IMR-90 (cell line): ENCODE measurements around the gene RBFOX1. TPM values are rescaled to one million over a fixed set of nuclear protein-coding genes. Genes with fewer than 3 reads are reported as not detected.

Experiments used
- ATAC-seq: fragments of 200-7000 bp; cut with Tn5 transposase; 2 replicates; pipeline ENCODE4 v1.9.1; 2020; ENCODE audit warnings: low read depth, mild to moderate bottlenecking, moderate library complexity
- BruUV-seq: library from RNA; stranded (reverse); fragments of 400-500 nt; replicated peaks from 2 replicates; lab custom pipeline; 2021; lab: Mats Ljungman, UMichigan
- CTCF ChIA-PET: fragments of 300-600 bp; formaldehyde crosslinking; extraction: SDS; loops from one replicate; lab custom pipeline; 2021; ENCODE audit warnings: antibody characterized with exemption; lab: Yijun Ruan, JAX
- POLR2A ChIA-PET: fragments of 300-600 bp; sonication (Branson Sonifier 250); formaldehyde crosslinking; loops from one replicate; lab custom pipeline; 2022; ENCODE audit warnings: antibody characterized with exemption; ENCODE audit not compliant: unreplicated experiment; lab: Charles Lee
- DNase-seq: peaks from one replicate; pipeline ENCODE4 v3.0.0; 2013
- H2AFZ ChIP-seq: replicated peaks from 2 replicates; pipeline ENCODE3; 2013; ENCODE audit warnings: low read length, mild to moderate bottlenecking; ENCODE audit not compliant: poor library complexity
- H2AK5ac ChIP-seq: 2 replicates; pipeline ENCODE4 v1.6.1; 2013; ENCODE audit warnings: low read depth, low read length, inconsistent platforms
- H2AK9ac ChIP-seq: replicated peaks from 2 replicates; pipeline ENCODE3; 2013; ENCODE audit warnings: mild to moderate bottlenecking, low read depth, low read length, moderate library complexity; ENCODE audit not compliant: poor library complexity
- H2BK120ac ChIP-seq: 2 replicates; pipeline ENCODE4 v1.6.1; 2013; ENCODE audit warnings: low read depth, low read length, inconsistent platforms
- H2BK15ac ChIP-seq: 3 replicates; pipeline ENCODE4 v1.6.1; 2013; ENCODE audit warnings: low read depth, low read length, inconsistent platforms
- H2BK20ac ChIP-seq: 2 replicates; pipeline ENCODE4 v1.6.1; 2013; ENCODE audit warnings: low read depth, mild to moderate bottlenecking, inconsistent platforms, low read length, moderate library complexity
- H2BK5ac ChIP-seq: 2 replicates; pipeline ENCODE4 v1.6.1; 2013; ENCODE audit warnings: mild to moderate bottlenecking, low read depth, low read length, inconsistent platforms; ENCODE audit not compliant: poor library complexity, severe bottlenecking
- H3K14ac ChIP-seq: replicated peaks from 2 replicates; pipeline ENCODE4 v1.6.1; 2013; ENCODE audit warnings: low read depth, low read length, inconsistent platforms
- H3K18ac ChIP-seq: 2 replicates; pipeline ENCODE4 v1.6.1; 2013; ENCODE audit warnings: low read depth, low read length, control low read depth
- H3K23ac ChIP-seq: 2 replicates; pipeline ENCODE4 v1.6.1; 2013; ENCODE audit warnings: low read depth, low read length, inconsistent platforms
- H3K27ac ChIP-seq: 2 replicates; pipeline ENCODE4 v1.5.1; 2013; ENCODE audit warnings: mild to moderate bottlenecking, control low read depth, low read length; ENCODE audit not compliant: insufficient read depth
- H3K27me3 ChIP-seq: 2 replicates; pipeline ENCODE4 v1.6.1; 2013; ENCODE audit warnings: low read length; ENCODE audit not compliant: control insufficient read depth, insufficient read depth
- H3K36me3 ChIP-seq: 2 replicates; pipeline ENCODE4 v1.6.1; 2013; ENCODE audit warnings: low read length, mixed read lengths; ENCODE audit not compliant: control insufficient read depth, insufficient read depth
- H3K4ac ChIP-seq: 2 replicates; pipeline ENCODE4 v1.6.1; 2013; ENCODE audit warnings: low read depth, low read length, inconsistent platforms
- H3K4me1 ChIP-seq: 2 replicates; pipeline ENCODE4 v1.6.1; 2013; ENCODE audit warnings: low read length, mixed read lengths; ENCODE audit not compliant: control insufficient read depth, insufficient read depth
- H3K4me2 ChIP-seq: 2 replicates; pipeline ENCODE4 v1.6.1; 2013; ENCODE audit warnings: low read depth, mild to moderate bottlenecking, control low read depth, low read length, moderate library complexity
- H3K4me3 ChIP-seq: 2 replicates; pipeline ENCODE4 v1.5.1; 2013; ENCODE audit warnings: low read depth, mild to moderate bottlenecking, control low read depth, low read length, moderate library complexity; ENCODE audit not compliant: insufficient read depth
- H3K56ac ChIP-seq: 2 replicates; pipeline ENCODE4 v1.6.1; 2013; ENCODE audit warnings: low read length, inconsistent platforms; ENCODE audit not compliant: insufficient read depth; ENCODE audit errors: extremely low read depth
- H3K79me1 ChIP-seq, 2 experiments: 2 replicates each; pipeline ENCODE4 v1.6.1; 2013; ENCODE audit warnings: low read length in 2 of 2, inconsistent platforms in 1 of 2, low read depth in 1 of 2
- H3K9ac ChIP-seq: 2 replicates; pipeline ENCODE4 v1.6.1; 2013; ENCODE audit warnings: low read depth, low read length, control low read depth
- H3K9me1 ChIP-seq: 2 replicates; pipeline ENCODE4 v1.6.1; 2013; ENCODE audit warnings: low read length, inconsistent platforms; ENCODE audit not compliant: insufficient read depth
- H3K9me3 ChIP-seq: 2 replicates; pipeline ENCODE4 v1.6.1; 2013; ENCODE audit warnings: low read length; ENCODE audit not compliant: control insufficient read depth, insufficient read depth
- H4K20me1 ChIP-seq: 2 replicates; pipeline ENCODE4 v1.6.1; 2013; ENCODE audit warnings: low read length, inconsistent platforms; ENCODE audit not compliant: insufficient read depth
- H4K5ac ChIP-seq: 2 replicates; pipeline ENCODE4 v1.6.1; 2013; ENCODE audit warnings: mild to moderate bottlenecking, low read depth, low read length, control low read depth
- H4K8ac ChIP-seq, 2 experiments: 2 replicates each; pipeline ENCODE4 v1.6.1; 2013; ENCODE audit warnings: low read depth in 2 of 2, low read length in 2 of 2, control low read depth in 1 of 2, inconsistent platforms in 1 of 2
- H4K91ac ChIP-seq: 2 replicates; pipeline ENCODE4 v1.6.1; 2013; ENCODE audit warnings: low read depth, low read length, inconsistent platforms; ENCODE audit not compliant: insufficient read depth
- BHLHE40 ChIP-seq: fragments of 150-350 bp; IDR thresholded peaks from 2 replicates; pipeline ENCODE4 v1.6.1; 2016; ENCODE audit warnings: mild to moderate bottlenecking, low read depth, low read length
- CEBPB ChIP-seq: IDR thresholded peaks from 2 replicates; pipeline ENCODE4 v1.6.1; 2012; ENCODE audit warnings: low read depth, low read length, improper control_type of control experiment
- CHD1 ChIP-seq: IDR thresholded peaks from 2 replicates; pipeline ENCODE4 v1.6.1; 2012; ENCODE audit warnings: low read depth, low read length, improper control_type of control experiment
- FOS ChIP-seq: fragments of 150-350 bp; IDR thresholded peaks from 2 replicates; pipeline ENCODE4 v1.6.1; 2016; ENCODE audit warnings: low read depth, low read length
- MAFK ChIP-seq: IDR thresholded peaks from 2 replicates; pipeline ENCODE4 v1.6.1; 2012; ENCODE audit warnings: low read depth, low read length, improper control_type of control experiment
- MAZ ChIP-seq: IDR thresholded peaks from 2 replicates; pipeline ENCODE4 v1.6.1; 2012; ENCODE audit warnings: low read depth, mild to moderate bottlenecking, low read length, improper control_type of control experiment, moderate library complexity, borderline replicate concordance
- MXI1 ChIP-seq: IDR thresholded peaks from 2 replicates; pipeline ENCODE4 v1.6.1; 2012; ENCODE audit warnings: low read depth, mild to moderate bottlenecking, low read length, moderate library complexity, borderline replicate concordance
- NFE2L2 ChIP-seq: fragments of 150-350 bp; IDR thresholded peaks from 2 replicates; pipeline ENCODE4 v1.6.1; 2016; ENCODE audit warnings: low read depth, mild to moderate bottlenecking, low read length
- POLR2A ChIP-seq: IDR thresholded peaks from 2 replicates; pipeline ENCODE4 v1.6.1; 2012; ENCODE audit warnings: mild to moderate bottlenecking, low read depth, low read length
- RAD21 ChIP-seq: IDR thresholded peaks from 2 replicates; pipeline ENCODE4 v1.6.1; 2012; ENCODE audit warnings: low read length, improper control_type of control experiment
- RCOR1 ChIP-seq: IDR thresholded peaks from 2 replicates; pipeline ENCODE4 v1.6.1; 2012; ENCODE audit warnings: mild to moderate bottlenecking, low read length, improper control_type of control experiment; ENCODE audit not compliant: insufficient replicate concordance
- RFX5 ChIP-seq: IDR thresholded peaks from 2 replicates; pipeline ENCODE4 v1.8.0; 2012; ENCODE audit warnings: low read depth, mild to moderate bottlenecking, low read length, moderate library complexity
- SMC3 ChIP-seq: fragments of 150-350 bp; IDR thresholded peaks from 2 replicates; pipeline ENCODE4 v1.6.1; 2016; ENCODE audit warnings: low read depth, mild to moderate bottlenecking, antibody characterized with exemption, low read length, moderate library complexity
- WGBS, 2 experiments: methylation state at CpG; one replicate each; pipeline versions ENCODE4 v1.1.5 to v1.1.7; 2013; ENCODE audit warnings: missing lambda C conversion rate in 2 of 2; ENCODE audit not compliant: insufficient read length in 1 of 2; ENCODE audit errors: extremely low coverage in 2 of 2; 5-methylcytosine and 5-hydroxymethylcytosine counted together
- dilution Hi-C: fragments of 300-500 bp; cut with HindIII; formaldehyde crosslinking; loops from one replicate; pipeline ENCODE4 v1.14.3; 2018; ENCODE audit warnings: low sequenced_read_pairs; ENCODE audit not compliant: unreplicated experiment
- in situ Hi-C: fragments of 300-500 bp; cut with MboI; formaldehyde crosslinking; loops from 3 replicates; pipeline ENCODE4 v1.14.3; 2019; ENCODE audit warnings: low sequenced_read_pairs, inconsistent platforms, mixed read lengths
- intact Hi-C: fragments of 100-400 bp; cut with micrococcal nuclease; formaldehyde crosslinking; loops from 2 replicates; pipeline ENCODE4 v1.10.0; 2022
- polyA plus RNA-seq, 3 experiments: library from polyadenylated mRNA; depleted of rRNA; stranded (reverse); fragments of >200 nt; gene quantifications; 2 replicates each; pipeline ENCODE4 v1.2.3, GENCODE V29; 2012; ENCODE audit warnings: low replicate concordance in 1 of 3
- total RNA-seq: library from RNA; depleted of rRNA; stranded (reverse); fragments of >200 nt; gene quantifications from 2 replicates; pipeline ENCODE4 v1.2.3, GENCODE V29; 2012
- TF ChIP-seq, protein P1 (sequence below): conservative IDR thresholded peaks from 2 replicates; pipeline ENCODE4 v1.5.1; 2012; ENCODE audit warnings: mild to moderate bottlenecking, low read depth, low read length, improper control_type of control experiment
- TF ChIP-seq, protein P2 (sequence below): fragments of 150-350 bp; IDR thresholded peaks from 2 replicates; pipeline ENCODE4 v1.6.1; 2016; ENCODE audit warnings: low read depth, mild to moderate bottlenecking, low read length, moderate library complexity, borderline replicate concordance
- TF ChIP-seq, protein P3 (sequence below): fragments of 150-350 bp; IDR thresholded peaks from 2 replicates; pipeline ENCODE4 v1.6.1; 2017; ENCODE audit warnings: mild to moderate bottlenecking, antibody characterized with exemption, low read length, low read depth

The RBFOX1 gene
- total and polyA plus RNA-seq, 2 of the 4 experiments (the other 2 are of a cell fraction), result not detected

GRCh38 chr16:7526736-7527135, 194.1 kb downstream of the RBFOX1 start:
- H2BK15ac ChIP-seq, result no peak overlapping the region
- no peak overlapping the region for H3K4me2 ChIP-seq
- no peak overlapping the region for H3K4me3 ChIP-seq
- 83% methylated on average over 2 of the region's 6 CpGs; no CpG with 5 or more reads in 1 of the 2 experiments for WGBS, 2 experiments
- no peak overlapping the region for H3K27ac ChIP-seq
- H4K91ac ChIP-seq, result no peak overlapping the region
- no peak overlapping the region for H2AFZ ChIP-seq
- TF ChIP-seq NFE2L2, result no peak
- no peak for TF ChIP-seq RFX5
- TF ChIP-seq RAD21, result no peak
- no peak for TF ChIP-seq BHLHE40
- TF ChIP-seq, protein P1, sequence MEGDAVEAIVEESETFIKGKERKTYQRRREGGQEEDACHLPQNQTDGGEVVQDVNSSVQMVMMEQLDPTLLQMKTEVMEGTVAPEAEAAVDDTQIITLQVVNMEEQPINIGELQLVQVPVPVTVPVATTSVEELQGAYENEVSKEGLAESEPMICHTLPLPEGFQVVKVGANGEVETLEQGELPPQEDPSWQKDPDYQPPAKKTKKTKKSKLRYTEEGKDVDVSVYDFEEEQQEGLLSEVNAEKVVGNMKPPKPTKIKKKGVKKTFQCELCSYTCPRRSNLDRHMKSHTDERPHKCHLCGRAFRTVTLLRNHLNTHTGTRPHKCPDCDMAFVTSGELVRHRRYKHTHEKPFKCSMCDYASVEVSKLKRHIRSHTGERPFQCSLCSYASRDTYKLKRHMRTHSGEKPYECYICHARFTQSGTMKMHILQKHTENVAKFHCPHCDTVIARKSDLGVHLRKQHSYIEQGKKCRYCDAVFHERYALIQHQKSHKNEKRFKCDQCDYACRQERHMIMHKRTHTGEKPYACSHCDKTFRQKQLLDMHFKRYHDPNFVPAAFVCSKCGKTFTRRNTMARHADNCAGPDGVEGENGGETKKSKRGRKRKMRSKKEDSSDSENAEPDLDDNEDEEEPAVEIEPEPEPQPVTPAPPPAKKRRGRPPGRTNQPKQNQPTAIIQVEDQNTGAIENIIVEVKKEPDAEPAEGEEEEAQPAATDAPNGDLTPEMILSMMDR, result no peak
- TF ChIP-seq SMC3, result no peak
- no peak for TF ChIP-seq RCOR1
- TF ChIP-seq, protein P2, sequence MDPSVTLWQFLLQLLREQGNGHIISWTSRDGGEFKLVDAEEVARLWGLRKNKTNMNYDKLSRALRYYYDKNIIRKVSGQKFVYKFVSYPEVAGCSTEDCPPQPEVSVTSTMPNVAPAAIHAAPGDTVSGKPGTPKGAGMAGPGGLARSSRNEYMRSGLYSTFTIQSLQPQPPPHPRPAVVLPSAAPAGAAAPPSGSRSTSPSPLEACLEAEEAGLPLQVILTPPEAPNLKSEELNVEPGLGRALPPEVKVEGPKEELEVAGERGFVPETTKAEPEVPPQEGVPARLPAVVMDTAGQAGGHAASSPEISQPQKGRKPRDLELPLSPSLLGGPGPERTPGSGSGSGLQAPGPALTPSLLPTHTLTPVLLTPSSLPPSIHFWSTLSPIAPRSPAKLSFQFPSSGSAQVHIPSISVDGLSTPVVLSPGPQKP, result no peak
- TF ChIP-seq CHD1, result no peak
- TF ChIP-seq, protein P3, sequence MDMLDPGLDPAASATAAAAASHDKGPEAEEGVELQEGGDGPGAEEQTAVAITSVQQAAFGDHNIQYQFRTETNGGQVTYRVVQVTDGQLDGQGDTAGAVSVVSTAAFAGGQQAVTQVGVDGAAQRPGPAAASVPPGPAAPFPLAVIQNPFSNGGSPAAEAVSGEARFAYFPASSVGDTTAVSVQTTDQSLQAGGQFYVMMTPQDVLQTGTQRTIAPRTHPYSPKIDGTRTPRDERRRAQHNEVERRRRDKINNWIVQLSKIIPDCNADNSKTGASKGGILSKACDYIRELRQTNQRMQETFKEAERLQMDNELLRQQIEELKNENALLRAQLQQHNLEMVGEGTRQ, result no peak
- no peak for TF ChIP-seq FOS
- no peak for TF ChIP-seq CEBPB
- no peak for TF ChIP-seq MAFK
- no peak for TF ChIP-seq MXI1
- no peak for TF ChIP-seq MAZ
- TF ChIP-seq POLR2A, result no peak
- no peak overlapping the region for H2AK5ac ChIP-seq
- no peak overlapping the region for H4K5ac ChIP-seq
- ChIA-PET POLR2A (no interaction called here), CTCF (no interaction called here)
- intact Hi-C loops, result no loop called here
- H4K20me1 ChIP-seq, result no peaks in the 10 kb centered on the region
- no peaks in the 10 kb centered on the region for H3K27me3 ChIP-seq
- H3K14ac ChIP-seq, result no peak overlapping the region
- dilution Hi-C loops, result no loop called here
- no peak overlapping the region for H4K8ac ChIP-seq
- DNase-seq, result no peak
- no peak overlapping the region for H2BK5ac ChIP-seq
- H3K23ac ChIP-seq, result no peak overlapping the region
- in situ Hi-C loops, result no loop called here
- no TSS peak for BruUV-seq
- no peaks in the 10 kb centered on the region for H3K79me1 ChIP-seq
- no peak overlapping the region for H2BK20ac ChIP-seq
- no peak overlapping the region for H3K4ac ChIP-seq
- no peak overlapping the region for H3K18ac ChIP-seq
- no peak overlapping the region for H3K56ac ChIP-seq
- H3K36me3 ChIP-seq, result no peaks in the 10 kb centered on the region
- H3K9ac ChIP-seq, result no peak overlapping the region
- H3K4me1 ChIP-seq, result no peaks in the 10 kb centered on the region
- no peak overlapping the region for H2AK9ac ChIP-seq
- peaks cover 14% of the 10 kb centered on the region for H3K9me3 ChIP-seq
- no peaks in the 10 kb centered on the region for H3K9me1 ChIP-seq
- no peak for ATAC-seq
- H2BK120ac ChIP-seq, result no peak overlapping the region
